OCI-LY3 (cell line): Measurements from ENCODE around the gene FNDC11.

Source experiments
- EZH2phosphoT487 ChIP-seq: fragments of 200-600 bp; shearing (Covaris generic); IDR thresholded peaks from 2 replicates; pipeline ENCODE4 v1.6.1; 2018; ENCODE audit warnings: antibody characterized with exemption, mixed run types, low read depth
- TF ChIP-seq, protein P1 (sequence below): fragments of 200-600, 300-600 bp; sonication (generic); IDR thresholded peaks from 2 replicates; pipeline ENCODE4 v1.5.1; 2014; ENCODE audit warnings: antibody characterized with exemption, low read length, low read depth

DNA sequence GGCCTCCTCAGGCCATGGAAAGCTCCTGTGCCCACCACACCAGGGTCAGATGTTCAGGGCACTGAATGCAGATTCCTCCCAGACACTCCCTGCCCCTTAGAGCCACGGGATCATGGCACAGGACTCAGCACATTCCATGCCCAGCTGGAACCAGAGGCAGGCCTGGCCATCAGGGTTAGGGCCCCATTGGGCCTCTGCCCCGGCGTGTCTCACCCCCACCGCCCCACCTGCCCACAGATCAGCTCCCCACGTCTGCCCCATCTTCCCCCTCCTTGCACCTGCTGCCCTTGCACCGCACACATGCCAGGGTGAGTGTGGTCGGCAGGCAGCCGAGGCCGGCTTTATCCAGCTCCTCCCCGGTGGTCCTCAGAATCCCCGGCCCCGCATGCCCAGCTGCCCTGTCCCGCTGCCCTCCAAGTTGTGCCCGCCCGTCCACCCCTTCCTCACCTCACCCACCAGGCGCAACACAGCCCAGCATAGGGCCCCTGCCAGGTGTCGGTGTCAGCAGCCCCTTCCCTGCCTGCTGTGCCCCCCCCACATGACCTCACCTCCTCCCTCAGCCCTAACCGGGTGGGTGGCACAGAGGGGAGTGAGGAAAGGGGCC, 4.2 kb upstream of the FNDC11 start:
- TF ChIP-seq EZH2phosphoT487, result no peak
- TF ChIP-seq, protein P1, sequence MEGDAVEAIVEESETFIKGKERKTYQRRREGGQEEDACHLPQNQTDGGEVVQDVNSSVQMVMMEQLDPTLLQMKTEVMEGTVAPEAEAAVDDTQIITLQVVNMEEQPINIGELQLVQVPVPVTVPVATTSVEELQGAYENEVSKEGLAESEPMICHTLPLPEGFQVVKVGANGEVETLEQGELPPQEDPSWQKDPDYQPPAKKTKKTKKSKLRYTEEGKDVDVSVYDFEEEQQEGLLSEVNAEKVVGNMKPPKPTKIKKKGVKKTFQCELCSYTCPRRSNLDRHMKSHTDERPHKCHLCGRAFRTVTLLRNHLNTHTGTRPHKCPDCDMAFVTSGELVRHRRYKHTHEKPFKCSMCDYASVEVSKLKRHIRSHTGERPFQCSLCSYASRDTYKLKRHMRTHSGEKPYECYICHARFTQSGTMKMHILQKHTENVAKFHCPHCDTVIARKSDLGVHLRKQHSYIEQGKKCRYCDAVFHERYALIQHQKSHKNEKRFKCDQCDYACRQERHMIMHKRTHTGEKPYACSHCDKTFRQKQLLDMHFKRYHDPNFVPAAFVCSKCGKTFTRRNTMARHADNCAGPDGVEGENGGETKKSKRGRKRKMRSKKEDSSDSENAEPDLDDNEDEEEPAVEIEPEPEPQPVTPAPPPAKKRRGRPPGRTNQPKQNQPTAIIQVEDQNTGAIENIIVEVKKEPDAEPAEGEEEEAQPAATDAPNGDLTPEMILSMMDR, result no peak
